ENCODE data around the gene NKTR.

NKTR gene

DNA sequence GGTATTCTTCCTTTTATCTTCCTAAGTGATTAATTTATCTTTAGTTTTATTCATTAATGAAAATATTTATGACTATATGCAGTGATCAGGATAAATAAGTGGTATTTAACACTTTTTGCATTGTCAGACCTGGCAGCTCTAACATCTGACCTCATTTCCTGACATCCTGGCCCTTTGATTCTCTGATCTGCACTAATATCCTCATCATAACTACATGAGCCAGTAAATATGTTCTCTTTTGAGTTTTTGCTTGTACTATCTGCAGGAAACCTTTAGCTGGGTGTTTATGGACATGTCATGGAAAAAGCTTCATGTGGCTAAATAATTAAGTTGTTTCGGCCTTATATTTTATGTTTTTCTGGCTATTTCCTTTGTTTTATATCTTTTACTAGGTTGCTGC, 10.5 kb downstream of the NKTR start:
- DNase-seq (ENCODE audit: low read depth, low spot score) = no peak
- TF ChIP-seq CTCF (IDR thresholded peaks at IDR 0.05; ENCODE audit: low read depth, low read length) = no peak
- in situ Hi-C loops (cut with HindIII; ENCODE audit: low sequenced_read_pairs) = no loop called here
- H3K4me3 ChIP-seq (ENCODE audit: low read depth, low read length) = no peak overlapping the region

DNA sequence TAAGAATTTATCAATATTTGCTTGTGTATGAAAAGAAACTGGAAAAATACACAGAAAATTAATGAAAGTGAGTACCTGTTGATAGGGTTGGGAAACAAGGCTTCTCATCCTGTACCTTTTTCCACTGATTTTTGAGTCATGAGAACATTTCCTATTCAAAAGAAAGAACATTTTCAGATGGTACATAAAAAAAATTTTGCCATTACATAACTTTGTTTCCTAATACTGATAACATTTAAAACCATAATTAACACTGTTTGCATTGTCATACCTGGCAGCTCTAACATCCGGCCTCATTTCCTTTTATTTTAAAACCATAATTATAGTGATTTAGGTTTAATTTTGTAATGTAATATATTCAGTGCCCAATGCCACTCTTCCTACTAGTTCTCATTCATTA, 11.7 kb downstream of the NKTR start:
- DNase-seq (ENCODE audit: low read depth, low spot score) = no peak
- in situ Hi-C loops (cut with HindIII; ENCODE audit: low sequenced_read_pairs) = no loop called here
- TF ChIP-seq CTCF (IDR thresholded peaks at IDR 0.05; ENCODE audit: low read depth, low read length) = no peak
- H3K4me3 ChIP-seq (ENCODE audit: low read depth, low read length) = no peak overlapping the region

DNA sequence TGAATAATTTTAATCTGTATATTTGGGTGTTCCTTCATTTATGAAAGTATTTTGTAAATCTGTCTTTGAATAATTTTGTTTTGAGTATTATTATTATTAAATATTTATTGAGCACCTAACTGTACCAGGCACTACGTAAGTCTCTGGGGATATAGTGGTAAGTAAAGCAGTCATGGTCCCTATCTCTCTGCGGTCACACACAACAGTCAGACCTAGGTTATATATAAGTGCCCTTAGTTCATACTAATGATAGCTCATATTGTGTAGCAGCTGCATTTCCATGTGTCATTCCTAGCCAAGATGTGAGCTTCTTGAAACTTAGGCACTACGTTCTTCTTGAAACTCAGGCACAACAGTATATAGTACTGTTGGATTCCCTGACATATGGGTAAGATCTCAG, 12.4 kb downstream of the NKTR start:
- in situ Hi-C loops (cut with HindIII; ENCODE audit: low sequenced_read_pairs) = no loop called here
- TF ChIP-seq CTCF (IDR thresholded peaks at IDR 0.05; ENCODE audit: low read depth, low read length) = no peak
- H3K4me3 ChIP-seq (ENCODE audit: low read depth, low read length) = no peak overlapping the region
- no peak for DNase-seq (ENCODE audit: low read depth, low spot score)

DNA sequence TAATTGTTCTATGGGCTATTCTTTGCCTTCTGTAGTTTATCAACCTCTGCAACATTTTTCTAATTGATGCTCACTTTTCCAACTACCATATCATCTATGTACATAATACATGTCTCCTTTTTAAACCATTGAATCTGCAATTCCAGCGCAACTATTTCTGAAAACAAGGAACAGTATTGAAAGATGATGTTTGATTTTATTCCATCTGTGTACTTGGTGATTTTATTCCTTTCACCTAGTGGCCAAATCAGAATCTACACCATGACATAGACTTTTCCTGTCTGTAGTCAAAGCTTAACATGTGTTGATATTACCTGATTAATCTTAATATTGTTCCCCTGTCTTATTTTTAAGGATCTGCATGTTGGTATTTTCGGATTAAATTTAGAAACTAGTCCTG, 13.0 kb downstream of the NKTR start:
- DNase-seq (ENCODE audit: low read depth, low spot score) = no peak
- no peak overlapping the region for H3K4me3 ChIP-seq (ENCODE audit: low read depth, low read length)
- in situ Hi-C loops (cut with HindIII; ENCODE audit: low sequenced_read_pairs) = no loop called here
- peak; percentile 45 for TF ChIP-seq CTCF (IDR thresholded peaks at IDR 0.05; ENCODE audit: low read depth, low read length)

DNA sequence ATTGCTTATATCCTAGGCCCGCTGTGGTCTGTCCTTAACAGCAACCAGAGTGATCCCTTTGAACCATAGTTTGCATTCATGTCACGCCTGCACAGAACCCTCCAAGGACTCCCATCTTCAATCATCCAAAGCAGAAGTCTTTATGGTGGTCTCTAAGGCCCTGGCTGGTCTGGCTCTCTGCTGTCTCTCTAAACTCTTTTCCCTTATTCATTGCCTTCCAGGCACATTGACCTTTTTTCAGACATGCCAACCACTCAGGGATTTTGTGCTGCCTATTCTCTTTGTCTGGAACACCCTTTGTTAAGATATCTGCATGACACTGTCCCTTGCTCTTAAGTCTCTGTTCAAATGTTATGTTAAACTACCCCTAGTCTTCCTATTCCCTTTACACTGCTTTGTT, 31.1 kb downstream of the NKTR start:
- H3K4me3 ChIP-seq (ENCODE audit: low read depth, low read length) = no peak overlapping the region
- no peak for DNase-seq (ENCODE audit: low read depth, low spot score)
- TF ChIP-seq CTCF (IDR thresholded peaks at IDR 0.05; ENCODE audit: low read depth, low read length) = no peak
- in situ Hi-C loops (cut with HindIII; ENCODE audit: low sequenced_read_pairs) = no loop called here

DNA sequence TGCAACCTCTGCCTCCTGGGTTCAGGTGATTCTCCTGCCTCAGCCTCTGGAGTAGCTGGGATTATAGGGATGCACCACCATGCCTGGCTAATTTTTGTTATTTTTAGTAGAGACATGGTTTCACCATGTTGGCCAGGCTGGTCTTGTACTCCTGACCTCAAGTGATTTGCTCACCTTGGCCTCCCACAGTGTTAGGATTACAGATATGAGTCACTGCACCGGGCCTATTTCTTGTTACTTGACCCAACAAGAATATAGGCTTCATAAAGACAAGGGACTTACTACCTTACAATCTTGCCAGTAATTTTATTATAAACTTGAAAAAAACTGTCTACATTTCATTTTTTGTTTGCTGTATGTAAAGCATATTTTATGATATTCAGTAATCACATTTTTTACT, 31.7 kb downstream of the NKTR start:
- peak; percentile 34 for DNase-seq (ENCODE audit: low read depth, low spot score)
- no peak for TF ChIP-seq CTCF (IDR thresholded peaks at IDR 0.05; ENCODE audit: low read depth, low read length)
- H3K4me3 ChIP-seq (ENCODE audit: low read depth, low read length) = no peak overlapping the region
- in situ Hi-C loops (cut with HindIII; ENCODE audit: low sequenced_read_pairs) = no loop called here

DNA sequence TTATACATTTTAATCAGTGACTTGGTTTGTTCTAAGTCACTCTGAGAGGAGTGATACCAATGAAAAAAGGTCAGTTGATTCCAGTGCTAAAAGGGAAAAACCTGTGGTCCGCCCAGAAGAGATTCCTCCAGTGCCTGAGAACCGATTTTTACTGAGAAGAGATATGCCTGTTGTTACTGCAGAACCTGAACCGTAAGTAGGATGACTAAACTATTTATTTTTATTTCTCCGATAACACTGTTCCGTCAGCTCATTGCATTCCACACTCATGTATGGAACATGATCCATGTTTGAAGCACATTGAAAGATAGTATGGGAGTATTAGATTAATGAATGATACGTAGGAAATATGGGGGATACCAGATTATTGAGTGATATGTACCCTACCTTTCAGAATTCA, 33.1 kb downstream of the NKTR start:
- H3K4me3 ChIP-seq (ENCODE audit: low read depth, low read length) = no peak overlapping the region
- no peak for DNase-seq (ENCODE audit: low read depth, low spot score)
- in situ Hi-C loops (cut with HindIII; ENCODE audit: low sequenced_read_pairs) = no loop called here

More for the DNA sequence above, 33.1 kb downstream of the NKTR start:
- TF ChIP-seq CTCF (IDR thresholded peaks at IDR 0.05; ENCODE audit: low read depth, low read length) = no peak

Measured in astrocyte of the spinal cord (primary cell).